Stimulated activated CD4-positive, alpha-beta T cell treated with anti-CD3 and anti-CD28 coated beads, Interleukin-12 subunit alpha, Interleukin-12 subunit beta, amount 100 ng/mL, for 24 hours (primary cell): Measurements from ENCODE around the gene LSP1.

Experiments used
- DNase-seq, 2 experiments: peaks; one replicate each; pipeline ENCODE4 v3.0.0-alpha.2; 2020; ENCODE audit warnings: low read depth in 2 of 2

LSP1 gene

GRCh38 chr11:1890856-1891830 is 38.3 kb downstream of the LSP1 start:
- no peak for DNase-seq

DNA sequence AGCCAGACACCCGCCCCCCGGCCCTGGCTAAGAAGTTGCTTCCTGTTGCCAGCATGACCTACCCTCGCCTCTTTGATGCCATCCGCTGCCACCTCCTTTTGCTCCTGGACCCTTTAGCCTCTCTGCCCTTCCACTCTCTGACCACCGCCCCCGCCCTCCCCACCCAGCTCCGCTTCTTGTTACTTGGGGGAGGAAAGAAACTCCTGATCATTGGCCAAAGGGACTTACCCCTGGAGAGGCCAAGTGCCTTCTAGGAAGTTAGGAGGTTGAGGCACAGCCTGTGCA is 38.9 kb downstream of the LSP1 start, which contains the start of gene PRR33:
Gene PRR33, minus strand, starts transcription at position 65 of the 285 bp plus-strand sequence. CDS start 1,311 bp downstream, outside the sequence.
- DNase-seq, result no peak

- DNase-seq, result no peak
These were observed 39.2 kb downstream of the LSP1 start for GRCh38 chr11:1892116-1892515.

DNA sequence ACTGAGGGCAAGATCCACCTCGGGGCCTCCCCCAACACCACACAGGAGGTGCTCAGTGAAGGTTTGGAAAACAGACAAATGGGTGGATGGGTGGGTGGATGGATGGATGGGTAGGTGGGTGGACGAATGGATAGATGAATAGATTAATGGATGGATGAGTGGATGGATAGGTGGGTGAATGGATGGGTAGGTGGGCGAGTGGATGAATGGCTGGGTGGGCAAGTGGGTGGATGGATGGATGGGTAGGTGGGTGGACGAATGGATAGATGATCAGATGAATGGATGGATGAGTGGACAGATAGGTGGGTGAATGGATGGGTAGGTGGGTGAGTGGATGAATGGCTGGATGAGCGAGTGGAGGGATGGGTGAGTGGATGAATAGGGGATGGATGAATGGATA is 39.7 kb downstream of the LSP1 start:
- DNase-seq, result no peak

DNA sequence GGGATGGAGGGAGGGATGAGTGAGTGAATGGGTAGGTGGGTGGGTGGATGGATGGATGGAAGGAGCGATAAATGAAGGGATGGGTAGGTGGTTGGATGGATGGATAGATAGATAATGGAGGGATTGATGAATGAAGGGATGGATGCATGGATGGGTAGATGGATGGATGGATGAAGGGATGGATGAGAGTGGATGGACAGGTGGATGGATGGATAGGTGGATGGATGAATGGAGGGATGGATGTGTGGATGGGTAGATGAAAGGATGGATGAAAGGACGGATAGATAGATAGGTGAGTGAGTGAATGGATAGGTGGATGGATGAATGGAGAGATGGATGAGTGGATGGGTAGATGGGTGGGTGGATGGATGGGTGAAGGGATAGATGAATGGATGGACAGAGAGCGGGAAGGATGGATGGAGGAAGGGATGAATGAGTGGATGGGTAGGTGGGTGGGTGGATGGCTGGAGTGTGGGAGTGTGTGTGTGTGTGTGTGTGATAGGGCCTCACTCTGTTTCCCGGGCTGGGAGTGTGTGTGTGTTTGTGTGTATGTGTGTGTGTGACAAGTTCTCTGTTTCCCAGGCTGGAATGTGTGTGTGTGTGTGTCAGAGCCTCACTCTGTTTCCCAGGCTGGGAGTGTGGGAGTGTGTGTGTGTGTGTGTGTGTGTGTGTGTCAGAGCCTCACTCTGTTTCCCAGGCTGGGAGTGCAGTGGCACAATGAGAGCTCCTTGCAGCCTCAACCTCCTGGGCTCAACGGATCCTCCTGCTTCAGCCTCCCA is 40.9 kb downstream of the LSP1 start:
- no peak for DNase-seq

DNA sequence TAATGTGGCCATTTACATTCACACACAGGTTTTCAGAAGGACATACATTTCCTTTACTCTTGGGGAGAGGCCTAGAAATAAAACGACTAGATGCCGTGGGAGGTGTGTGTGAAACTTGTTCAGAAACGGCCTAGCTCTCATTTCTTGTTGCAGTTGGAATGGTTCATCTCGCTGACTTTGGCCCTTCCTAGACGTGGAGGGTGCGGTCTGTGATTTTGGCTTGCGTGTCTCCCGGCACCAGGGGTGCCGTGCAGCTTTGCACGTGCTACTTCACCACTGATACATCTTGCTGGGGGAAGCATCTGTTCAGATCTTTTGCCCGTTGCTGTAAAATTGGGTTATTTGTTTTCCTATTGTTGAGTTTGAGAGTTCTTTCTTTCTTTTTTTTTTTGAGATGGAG is 41.9 kb downstream of the LSP1 start:
- DNase-seq, result no peak

- no peak for DNase-seq
These were observed 43.6 kb downstream of the LSP1 start for GRCh38 chr11:1896468-1896867.

DNA sequence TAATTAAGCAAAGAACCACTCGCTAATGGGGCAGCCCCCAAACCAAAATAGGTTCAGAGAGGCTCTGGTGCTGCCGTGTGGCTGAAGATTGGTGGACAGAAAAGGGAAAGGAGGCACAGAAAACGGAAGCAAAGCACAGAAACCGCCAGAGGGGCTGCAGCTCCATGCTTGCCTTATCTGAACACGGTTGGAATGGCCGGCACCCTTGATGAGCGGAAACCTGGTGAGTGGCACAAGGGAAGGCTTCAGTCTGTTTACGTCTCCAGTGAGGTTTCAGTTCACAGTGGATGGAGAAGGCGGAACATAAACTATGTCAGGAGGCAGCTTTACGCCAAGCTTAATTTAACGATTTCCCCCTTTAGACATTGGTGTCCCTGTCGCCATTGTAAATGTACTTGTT is 44.0 kb downstream of the LSP1 start:
- DNase-seq, result no peak

DNA sequence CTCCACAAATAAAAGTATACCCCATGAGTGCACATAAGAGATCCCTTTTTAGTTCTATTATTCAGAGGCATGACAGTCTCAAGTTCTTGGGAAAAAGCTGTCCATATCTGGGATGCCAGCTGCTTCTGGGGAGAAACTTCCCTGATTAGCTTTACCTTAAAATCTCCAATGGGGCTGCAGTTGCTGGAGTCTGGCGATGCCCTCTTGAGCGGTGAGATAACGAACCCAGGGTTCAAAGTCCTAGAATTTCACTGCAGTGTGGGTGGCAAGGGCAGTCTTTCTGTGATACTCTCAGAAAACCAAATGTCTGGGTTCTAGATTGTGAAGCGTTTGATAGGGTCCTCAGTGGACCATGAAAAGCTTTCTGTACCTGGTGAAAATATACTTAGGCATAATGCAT is 46.2 kb downstream of the LSP1 start:
- DNase-seq, result no peak

- DNase-seq, result no peak
These were observed 46.8 kb downstream of the LSP1 start for GRCh38 chr11:1899686-1900085.

- DNase-seq, result no peak
These were observed 53.3 kb downstream of the LSP1 start for GRCh38 chr11:1906181-1906580.

DNA sequence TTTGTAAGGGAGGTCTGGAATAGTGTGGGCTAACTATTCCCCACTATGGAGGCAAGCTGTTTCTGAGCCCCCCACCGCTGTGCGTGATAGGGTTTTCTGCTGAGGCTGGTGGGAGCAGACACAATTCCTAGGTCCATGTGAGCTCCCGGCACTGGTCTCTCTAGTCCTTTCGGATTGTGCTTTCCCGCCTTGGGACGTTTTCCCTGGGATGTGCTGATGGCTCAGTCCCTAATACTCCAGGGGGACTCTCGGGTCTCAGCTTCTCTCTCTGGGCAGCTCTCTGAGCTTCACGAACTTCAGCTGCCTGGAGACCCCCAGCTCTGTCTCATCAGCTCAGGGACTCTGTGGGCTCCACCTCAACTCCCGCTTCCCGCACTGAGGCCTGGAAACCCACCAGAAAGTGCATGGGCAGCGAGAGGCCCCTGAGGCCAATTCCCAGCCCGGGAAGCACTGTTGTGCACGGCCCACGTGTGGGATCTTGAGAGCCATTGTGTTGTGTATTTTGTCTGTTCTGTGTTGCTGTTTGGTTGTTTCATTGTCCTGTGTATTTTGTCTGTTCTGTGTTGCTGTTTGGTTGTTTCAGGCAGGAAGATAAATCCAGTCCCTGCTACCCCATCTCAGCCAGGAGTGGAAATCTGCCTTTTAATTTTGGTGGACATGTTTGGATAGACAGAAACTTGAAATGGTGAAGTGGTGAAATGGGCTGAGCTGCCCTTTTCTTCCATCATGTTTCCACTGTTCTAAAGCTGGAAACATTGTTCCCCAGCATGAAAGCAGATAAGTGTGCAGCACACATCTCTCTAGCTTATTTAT is 53.9 kb downstream of the LSP1 start:
- DNase-seq, result no peak

- no peak for DNase-seq
These were observed 55.7 kb downstream of the LSP1 start for GRCh38 chr11:1908618-1909017.

DNA sequence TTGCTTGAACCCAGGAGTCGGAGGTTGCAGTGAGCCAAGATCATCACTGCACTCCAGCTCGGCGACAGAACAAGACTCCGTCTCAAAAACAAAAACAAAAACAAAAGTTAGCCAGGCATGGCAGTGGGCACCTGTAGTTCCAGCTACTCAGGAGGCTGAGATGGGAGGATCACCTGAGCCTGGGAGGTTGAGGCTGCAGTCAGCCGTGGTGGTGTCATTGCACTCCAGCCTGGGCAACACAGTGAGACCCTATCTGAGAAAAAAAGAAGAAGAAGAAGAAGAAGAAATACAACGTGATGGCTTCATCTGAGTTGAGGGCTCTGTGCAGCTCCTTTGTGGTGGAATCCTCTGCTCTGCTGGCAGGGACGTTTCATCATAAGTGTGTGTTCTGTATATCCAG is 56.6 kb downstream of the LSP1 start:
- no peak for DNase-seq

- DNase-seq, result no peak
These were observed 59.5 kb downstream of the LSP1 start for GRCh38 chr11:1912289-1912878.

- no peak for DNase-seq
These were observed 60.6 kb downstream of the LSP1 start for GRCh38 chr11:1913271-1914060.

DNA sequence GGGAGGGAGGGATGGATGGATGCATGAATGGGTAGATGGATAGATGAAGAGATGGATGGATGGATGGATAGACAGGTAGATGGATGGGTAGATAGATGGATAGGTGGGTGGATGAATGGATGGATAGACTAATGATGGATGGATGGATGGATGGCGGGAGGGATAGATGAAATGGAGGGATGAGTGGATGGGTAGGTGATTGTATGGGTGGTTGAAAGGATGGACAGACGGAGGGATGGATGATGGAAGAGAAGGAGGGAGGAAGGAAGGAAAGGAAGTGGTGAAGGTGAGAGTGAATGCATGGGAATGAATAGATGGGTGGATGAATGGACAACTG is 62.9 kb downstream of the LSP1 start:
- no peak for DNase-seq

DNA sequence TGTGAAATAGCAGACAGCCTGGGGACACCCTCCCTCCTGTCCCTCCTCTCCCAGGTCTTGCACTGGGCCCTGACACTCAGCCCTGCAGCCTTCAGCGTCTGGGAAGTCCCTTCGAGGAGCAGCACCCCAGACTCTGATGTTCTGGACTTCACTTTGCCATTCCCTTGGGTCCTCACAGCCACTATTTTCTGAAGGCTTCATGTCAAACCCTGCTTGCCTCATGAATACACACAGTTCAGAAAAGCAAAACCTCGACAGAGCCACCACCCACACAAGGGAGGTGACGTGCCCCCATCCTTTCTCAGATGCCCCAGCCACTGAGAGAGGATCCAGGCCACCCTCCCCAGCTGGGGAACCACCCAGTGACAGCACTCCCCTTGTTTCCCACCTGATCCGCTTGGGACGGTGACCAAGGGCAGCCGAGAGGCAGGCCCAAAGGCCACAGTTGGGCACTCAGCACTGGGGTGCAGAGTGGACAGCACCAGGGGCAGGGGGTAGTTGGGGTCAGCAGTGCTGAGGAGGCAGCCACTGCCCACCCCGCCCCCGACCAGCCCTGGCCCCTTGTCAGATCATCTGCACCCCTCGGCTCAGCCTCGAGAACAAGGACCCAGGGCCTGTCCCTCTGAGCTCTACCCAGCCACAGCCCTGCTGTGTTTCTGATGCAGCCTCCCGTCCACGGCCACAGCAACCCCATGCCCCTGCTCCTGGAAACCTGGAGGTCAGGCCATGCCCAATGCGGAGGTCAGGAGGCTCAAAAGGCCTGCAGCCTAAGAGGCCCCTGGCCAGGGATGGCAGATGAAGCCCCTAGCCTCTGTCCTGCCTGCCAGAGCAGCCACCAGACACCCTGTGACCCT is 63.5 kb downstream of the LSP1 start:
- DNase-seq, result no peak

- DNase-seq, result no peak
These were observed 64.2 kb downstream of the LSP1 start for GRCh38 chr11:1916986-1917522.
